HS-27A (cell line): Measurements from ENCODE around the gene SULT2B1.
"Not testable (repeated sequence)": the region's sequence is repeated elsewhere in the genome, so short reads cannot be mapped to it uniquely, and the experiment has no call there.

ENCODE experiments used
- DNase-seq: peaks from one replicate; pipeline ENCODE4 v3.0.0-alpha.2; 2012; ENCODE audit warnings: low read depth, missing footprints

Gene SULT2B1

GRCh38 chr19:48558018-48558684 lies 6.2 kb downstream of the SULT2B1 start:
- DNase-seq, result no peak

GRCh38 chr19:48560095-48560530 lies 8.1 kb downstream of the SULT2B1 start:
- DNase-seq, result no peak

GRCh38 chr19:48561412-48561811 lies 9.4 kb downstream of the SULT2B1 start:
- no peak for DNase-seq

GRCh38 chr19:48565090-48565489 lies 13.1 kb downstream of the SULT2B1 start:
- peak; percentile 83 for DNase-seq

- DNase-seq, result peak; percentile 93
These were observed 16.4 kb downstream of the SULT2B1 start for GRCh38 chr19:48568345-48568886.

GRCh38 chr19:48569814-48570213 lies 17.8 kb downstream of the SULT2B1 start:
- DNase-seq, result no peak

- no peak for DNase-seq
These were observed 19.6 kb downstream of the SULT2B1 start for GRCh38 chr19:48571378-48572162.

- DNase-seq, result no peak
These were observed 21.2 kb downstream of the SULT2B1 start for GRCh38 chr19:48573163-48573505.

GRCh38 chr19:48575931-48576622 lies 24.1 kb downstream of the SULT2B1 start:
- DNase-seq, result no peak

- not testable (repeated sequence) for DNase-seq
These were observed 25.9 kb downstream of the SULT2B1 start for GRCh38 chr19:48577908-48578307.

GRCh38 chr19:48578891-48579290 lies 26.9 kb downstream of the SULT2B1 start:
- no peak for DNase-seq

- no peak for DNase-seq
These were observed 30.2 kb downstream of the SULT2B1 start for GRCh38 chr19:48582168-48582567.

- no peak for DNase-seq
These were observed 35.4 kb downstream of the SULT2B1 start for GRCh38 chr19:48587387-48587786.

- DNase-seq, result peak; percentile 79
These were observed 36.9 kb downstream of the SULT2B1 start for GRCh38 chr19:48588670-48589401.

GRCh38 chr19:48591021-48591420 lies 39.0 kb downstream of the SULT2B1 start:
- DNase-seq, result no peak

- DNase-seq, result no peak
These were observed 43.2 kb downstream of the SULT2B1 start for GRCh38 chr19:48595171-48595570.

GRCh38 chr19:48595833-48596232 lies 43.9 kb downstream of the SULT2B1 start:
- DNase-seq, result no peak

GRCh38 chr19:48596237-48596636 lies 44.3 kb downstream of the SULT2B1 start:
- DNase-seq, result no peak

- no peak for DNase-seq
These were observed 44.9 kb downstream of the SULT2B1 start for GRCh38 chr19:48596679-48597465.

GRCh38 chr19:48598996-48599700 lies 47.2 kb downstream of the SULT2B1 start:
- DNase-seq, result no peak
